ENCODE measurements around the gene CD4. TPM values are rescaled to one million over a fixed set of nuclear protein-coding genes. Genes with fewer than 3 reads are reported as not detected.

CD4 gene
- total RNA-seq, 4 donors from 2014 or later: 1.00 to 7.9 (median 2.8) TPM

DNA sequence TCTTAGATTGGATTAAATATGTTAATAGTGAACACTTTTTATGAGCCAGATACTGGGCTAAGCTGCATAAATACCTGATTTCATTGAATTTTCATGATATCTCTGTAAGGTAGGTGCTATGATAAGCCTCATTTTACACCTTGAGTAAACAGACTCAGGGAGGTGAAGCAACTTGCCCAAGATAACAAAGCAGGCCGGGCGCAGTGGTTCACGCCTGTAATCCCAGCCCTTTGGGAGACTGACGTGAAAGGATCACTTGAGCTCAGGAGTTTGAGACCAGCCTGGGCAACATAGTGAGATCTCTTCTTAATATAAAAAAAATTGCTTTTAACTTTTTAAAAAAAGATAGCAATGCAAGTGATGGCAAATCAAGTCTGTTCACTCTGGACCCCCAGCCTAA is 52.7 kb downstream of the CD4 start:
- in situ Hi-C loops (cut with MboI; ENCODE audit: low pct_ligation_motif_present in 1 of 4, low pct_unique_long_range_greater_than_20kb in 1 of 4, low sequenced_read_pairs in 3 of 4) (loop anchor here in 2 of 4 donors (25.0 kb wide), 1 partner anchor 105 kb away; no protein-coding TSS in a partner anchor), intact Hi-C loops (cut with DNase I; ENCODE audit: low total_unique reads) (no loop called here)
- no peaks in the 10 kb centered on the region for H3K4me1 ChIP-seq
- no peaks in the 10 kb centered on the region for H3K36me3 ChIP-seq
- TF ChIP-seq POLR2AphosphoS5 (IDR thresholded peaks at IDR 0.05) (no peak), EP300 (IDR thresholded peaks at IDR 0.05; ENCODE audit: low read depth) (no peak), POLR2A (IDR thresholded peaks at IDR 0.05) (no peak)
- TF ChIP-seq, protein P1, sequence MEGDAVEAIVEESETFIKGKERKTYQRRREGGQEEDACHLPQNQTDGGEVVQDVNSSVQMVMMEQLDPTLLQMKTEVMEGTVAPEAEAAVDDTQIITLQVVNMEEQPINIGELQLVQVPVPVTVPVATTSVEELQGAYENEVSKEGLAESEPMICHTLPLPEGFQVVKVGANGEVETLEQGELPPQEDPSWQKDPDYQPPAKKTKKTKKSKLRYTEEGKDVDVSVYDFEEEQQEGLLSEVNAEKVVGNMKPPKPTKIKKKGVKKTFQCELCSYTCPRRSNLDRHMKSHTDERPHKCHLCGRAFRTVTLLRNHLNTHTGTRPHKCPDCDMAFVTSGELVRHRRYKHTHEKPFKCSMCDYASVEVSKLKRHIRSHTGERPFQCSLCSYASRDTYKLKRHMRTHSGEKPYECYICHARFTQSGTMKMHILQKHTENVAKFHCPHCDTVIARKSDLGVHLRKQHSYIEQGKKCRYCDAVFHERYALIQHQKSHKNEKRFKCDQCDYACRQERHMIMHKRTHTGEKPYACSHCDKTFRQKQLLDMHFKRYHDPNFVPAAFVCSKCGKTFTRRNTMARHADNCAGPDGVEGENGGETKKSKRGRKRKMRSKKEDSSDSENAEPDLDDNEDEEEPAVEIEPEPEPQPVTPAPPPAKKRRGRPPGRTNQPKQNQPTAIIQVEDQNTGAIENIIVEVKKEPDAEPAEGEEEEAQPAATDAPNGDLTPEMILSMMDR (IDR thresholded peaks at IDR 0.05): no peak
- H3K27me3 ChIP-seq: no peaks in the 10 kb centered on the region
- 69% methylated on average over 4 of the region's 4 CpGs; no CpG with 5 or more reads in 1 of the 2 donors for WGBS, 2 donors (ENCODE audit: low coverage in 1 of 2)
- H3K27ac ChIP-seq: no peak overlapping the region
- no peak for DNase-seq
- H3K4me3 ChIP-seq: no peak overlapping the region
- H3K9me3 ChIP-seq: no peaks in the 10 kb centered on the region

DNA sequence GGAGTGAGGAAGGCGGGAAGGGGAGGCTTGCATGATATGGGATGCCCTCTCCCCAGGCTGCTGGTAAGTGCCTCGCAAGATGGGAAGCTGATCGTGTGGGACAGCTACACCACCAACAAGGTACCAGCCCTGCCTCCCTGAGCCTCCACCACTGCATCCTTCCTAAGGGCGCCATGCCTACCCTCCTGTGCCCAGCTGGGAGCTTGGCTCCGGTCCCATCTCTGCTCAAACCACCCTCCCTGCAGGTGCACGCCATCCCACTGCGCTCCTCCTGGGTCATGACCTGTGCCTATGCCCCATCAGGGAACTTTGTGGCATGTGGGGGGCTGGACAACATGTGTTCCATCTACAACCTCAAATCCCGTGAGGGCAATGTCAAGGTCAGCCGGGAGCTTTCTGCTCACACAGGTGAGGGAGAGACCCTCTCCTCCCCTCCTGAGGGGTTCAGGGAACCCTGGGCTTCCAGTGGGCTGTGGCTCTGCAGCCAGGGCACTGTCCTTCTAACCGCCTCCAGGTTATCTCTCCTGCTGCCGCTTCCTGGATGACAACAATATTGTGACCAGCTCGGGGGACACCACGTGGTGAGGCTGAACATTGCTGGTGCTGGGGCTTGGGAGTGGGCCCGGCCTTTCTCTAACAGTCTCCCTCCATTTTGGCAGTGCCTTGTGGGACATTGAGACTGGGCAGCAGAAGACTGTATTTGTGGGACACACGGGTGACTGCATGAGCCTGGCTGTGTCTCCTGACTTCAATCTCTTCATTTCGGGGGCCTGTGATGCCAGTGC is 54.0 kb downstream of the CD4 start:
- no peaks in the 10 kb centered on the region for H3K4me1 ChIP-seq
- no peak overlapping the region for H3K4me3 ChIP-seq
- in situ Hi-C loops (cut with MboI; ENCODE audit: low pct_ligation_motif_present in 1 of 4, low pct_unique_long_range_greater_than_20kb in 1 of 4, low sequenced_read_pairs in 3 of 4): loop anchor here in 2 of 4 donors (25.0 kb wide), 1 partner anchor 106 kb away; no protein-coding TSS in a partner anchor
- TF ChIP-seq, protein P1 (IDR thresholded peaks at IDR 0.05): no peak
- TF ChIP-seq EP300 (IDR thresholded peaks at IDR 0.05; ENCODE audit: low read depth) (no peak), POLR2A (IDR thresholded peaks at IDR 0.05) (no peak), POLR2AphosphoS5 (IDR thresholded peaks at IDR 0.05) (no peak)
- peak; percentile 10 for DNase-seq
- no peak overlapping the region for H3K27ac ChIP-seq
- H3K36me3 ChIP-seq: no peaks in the 10 kb centered on the region
- intact Hi-C loops (cut with DNase I; ENCODE audit: low total_unique reads): no loop called here
- no peaks in the 10 kb centered on the region for H3K27me3 ChIP-seq
- 20 to 71% methylated on average over 3 to 16 of the region's 16 CpGs for WGBS, 2 donors (ENCODE audit: low coverage in 1 of 2)
- no peaks in the 10 kb centered on the region for H3K9me3 ChIP-seq

DNA sequence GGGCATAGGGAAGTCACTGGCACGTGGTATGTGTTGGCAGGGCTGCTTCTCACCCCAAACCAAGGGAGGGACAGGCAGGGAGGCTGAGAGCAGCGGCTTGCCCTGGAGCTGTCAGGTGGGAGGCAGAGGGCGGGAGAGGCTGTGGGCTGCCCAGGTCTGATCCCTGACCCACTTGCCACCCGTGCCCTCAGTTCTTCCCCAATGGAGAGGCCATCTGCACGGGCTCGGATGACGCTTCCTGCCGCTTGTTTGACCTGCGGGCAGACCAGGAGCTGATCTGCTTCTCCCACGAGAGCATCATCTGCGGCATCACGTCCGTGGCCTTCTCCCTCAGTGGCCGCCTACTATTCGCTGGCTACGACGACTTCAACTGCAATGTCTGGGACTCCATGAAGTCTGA is 56.1 kb downstream of the CD4 start:
- no peak overlapping the region for H3K4me3 ChIP-seq
- H3K27ac ChIP-seq: no peak overlapping the region
- intact Hi-C loops (cut with DNase I; ENCODE audit: low total_unique reads): no loop called here
- peak; percentile 6 for DNase-seq
- H3K9me3 ChIP-seq: no peaks in the 10 kb centered on the region
- WGBS, 2 donors (ENCODE audit: low coverage in 1 of 2): 93 to 100% methylated on average over 2 to 17 of the region's 17 CpGs
- H3K27me3 ChIP-seq: no peaks in the 10 kb centered on the region
- peaks cover 0 to 5% (median 3%) of the 10 kb centered on the region in 4 donors for H3K4me1 ChIP-seq
- TF ChIP-seq, protein P1 (IDR thresholded peaks at IDR 0.05): no peak
- TF ChIP-seq POLR2A (IDR thresholded peaks at IDR 0.05) (no peak), EP300 (IDR thresholded peaks at IDR 0.05; ENCODE audit: low read depth) (no peak), POLR2AphosphoS5 (IDR thresholded peaks at IDR 0.05) (no peak)
- no peaks in the 10 kb centered on the region for H3K36me3 ChIP-seq
- in situ Hi-C loops (cut with MboI; ENCODE audit: low pct_ligation_motif_present in 1 of 4, low pct_unique_long_range_greater_than_20kb in 1 of 4, low sequenced_read_pairs in 3 of 4): loop anchor here in 2 of 4 donors (25.0 kb wide), 1 partner anchor 108 kb away; no protein-coding TSS in a partner anchor

DNA sequence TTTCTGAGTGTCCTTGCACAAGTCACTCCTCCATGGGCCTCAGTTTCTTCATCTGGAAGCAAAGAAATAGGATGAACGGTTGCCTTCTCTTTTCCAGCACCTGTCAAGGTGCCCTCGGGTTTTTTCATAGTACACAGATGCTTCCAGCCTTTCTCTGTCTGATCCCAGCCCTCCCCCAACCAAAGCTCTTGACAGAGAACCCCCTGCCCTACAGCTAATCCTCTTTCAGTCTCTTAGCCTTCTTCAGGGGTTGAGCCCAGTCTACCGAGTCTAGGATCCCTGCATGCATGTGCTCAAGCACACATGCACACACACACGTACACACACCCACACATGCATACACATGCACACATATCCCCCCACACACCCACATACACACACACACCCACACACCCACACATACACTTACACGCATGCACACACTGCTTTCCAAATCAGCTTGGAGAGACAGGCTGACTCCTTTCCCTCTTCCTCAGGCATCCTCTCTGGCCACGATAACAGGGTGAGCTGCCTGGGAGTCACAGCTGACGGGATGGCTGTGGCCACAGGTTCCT is 57.1 kb downstream of the CD4 start:
- Histone ChIP-seq H3K4me1 (peaks cover 0 to 12% (median 8%) of the 10 kb centered on the region in 4 donors), H3K36me3 (no peaks in the 10 kb centered on the region), H3K27ac (no peak overlapping the region), H3K9me3 (no peaks in the 10 kb centered on the region), H3K27me3 (no peaks in the 10 kb centered on the region), H3K4me3 (no peak overlapping the region)
- intact Hi-C loops (cut with DNase I; ENCODE audit: low total_unique reads): no loop called here
- DNase-seq: no peak
- in situ Hi-C loops (cut with MboI; ENCODE audit: low pct_ligation_motif_present in 1 of 4, low pct_unique_long_range_greater_than_20kb in 1 of 4, low sequenced_read_pairs in 3 of 4): loop anchor here in 2 of 4 donors (25.0 kb wide), 1 partner anchor 109 kb away; no protein-coding TSS in a partner anchor
- TF ChIP-seq, protein P1 (IDR thresholded peaks at IDR 0.05): no peak
- TF ChIP-seq POLR2A (IDR thresholded peaks at IDR 0.05) (no peak), POLR2AphosphoS5 (IDR thresholded peaks at IDR 0.05) (no peak), EP300 (IDR thresholded peaks at IDR 0.05; ENCODE audit: low read depth) (no peak)
- WGBS, 2 donors (ENCODE audit: low coverage in 1 of 2): 82 to 89% methylated on average over 4 to 7 of the region's 7 CpGs
